CD4-positive, CD25-positive, alpha-beta regulatory T cell (primary cell): ENCODE data around the gene GABRE. TPM values are rescaled to one million over a fixed set of nuclear protein-coding genes. Genes with fewer than 3 reads are reported as not detected.

Experiments
- ATAC-seq, 2 donors: fragments of 150-1000 bp; cut with Tn5 transposase; one replicate each; pipeline ENCODE4 v1.10.0; 2021; ENCODE audit warnings: low read depth in 2 of 2, moderate number of reproducible peaks in 2 of 2, moderate library complexity in 1 of 2
- DNase-seq, 3 donors: peaks; one replicate each; pipeline versions ENCODE4 v3.0.0 to v3.0.0-alpha.2; 2012 to 2022; ENCODE audit warnings: mixed read lengths in 1 of 3
- H3K27ac ChIP-seq: one replicate; pipeline ENCODE4 v1.7.0; 2013; ENCODE audit warnings: mild to moderate bottlenecking, low read length; ENCODE audit not compliant: insufficient read depth, poor library complexity, severe bottlenecking
- H3K27me3 ChIP-seq: one replicate; pipeline ENCODE4 v1.7.0; 2013; ENCODE audit warnings: low read length; ENCODE audit not compliant: control insufficient read depth, insufficient read depth
- H3K36me3 ChIP-seq: one replicate; pipeline ENCODE4 v1.7.0; 2013; ENCODE audit warnings: mild to moderate bottlenecking, low read length, moderate library complexity; ENCODE audit not compliant: control insufficient read depth, insufficient read depth
- H3K4me1 ChIP-seq: 2 replicates; pipeline ENCODE4 v1.7.0; 2013; ENCODE audit warnings: mild to moderate bottlenecking, low read length; ENCODE audit not compliant: insufficient read depth, control insufficient read depth, poor library complexity, severe bottlenecking
- H3K4me3 ChIP-seq: one replicate; pipeline ENCODE4 v1.7.0; 2013; ENCODE audit warnings: low read depth, mild to moderate bottlenecking, low read length, moderate library complexity
- H3K9me3 ChIP-seq, 2 experiments: 1 replicate in 1 of 2; 2 replicates in 1 of 2; pipeline ENCODE4 v1.7.0; 2013; ENCODE audit warnings: low read length in 2 of 2, mild to moderate bottlenecking in 1 of 2, moderate library complexity in 1 of 2; ENCODE audit not compliant: control insufficient read depth in 2 of 2
- H3K27ac Mint-ChIP-seq, 3 donors: one replicate each; pipeline ENCODE4 v1.8.0; 2020 to 2022; ENCODE audit warnings: mild to moderate bottlenecking in 3 of 3, mixed read lengths in 3 of 3, moderate library complexity in 2 of 3
- H3K27me3 Mint-ChIP-seq: one replicate; pipeline ENCODE4 v1.8.0; 2022; ENCODE audit warnings: mild to moderate bottlenecking, mixed read lengths
- H3K36me3 Mint-ChIP-seq: one replicate; pipeline ENCODE4 v1.8.0; 2020; ENCODE audit warnings: mixed read lengths
- H3K4me1 Mint-ChIP-seq, 4 donors: one replicate each; pipeline ENCODE4 v1.8.0; 2020 to 2022; ENCODE audit warnings: mixed read lengths in 4 of 4, mild to moderate bottlenecking in 1 of 4
- H3K4me3 Mint-ChIP-seq, 4 donors: one replicate each; pipeline ENCODE4 v1.8.0; 2020 to 2022; ENCODE audit warnings: mild to moderate bottlenecking in 4 of 4, mixed read lengths in 4 of 4, moderate library complexity in 3 of 4
- H3K9me3 Mint-ChIP-seq, 7 donors: one replicate each; pipeline ENCODE4 v1.8.0; 2020 to 2022; ENCODE audit warnings: mixed read lengths in 7 of 7, mild to moderate bottlenecking in 3 of 7, moderate library complexity in 2 of 7
- polyA plus RNA-seq, 4 donors: library from polyadenylated mRNA; unstranded; fragments of 300-500 nt; fragmentation: Illumina TruSeq; gene quantifications; one replicate each; pipeline ENCODE4 v1.2.3, GENCODE V29; 2021
- total RNA-seq: library from RNA; stranded (reverse); gene quantifications from one replicate; pipeline ENCODE4 v1.2.3, GENCODE V29; 2022

Gene GABRE
- total and polyA plus RNA-seq, 5 donors from 2014 or later = not detected

- Histone ChIP-seq H3K4me1 (no peaks in the 10 kb centered on the region), H3K4me3 (no peak overlapping the region), H3K36me3 (no peaks in the 10 kb centered on the region), H3K27me3 (no peaks in the 10 kb centered on the region), H3K27ac (no peak overlapping the region), H3K9me3 (no peaks in the 10 kb centered on the region)
- ATAC-seq = no peak
- Mint-ChIP-seq H3K27ac (no peak overlapping the region), H3K4me3 (no peak overlapping the region), H3K9me3 (peaks cover 0 to 5% (median 2%) of the 10 kb centered on the region in 7 donors), H3K36me3 (no peaks in the 10 kb centered on the region), H3K27me3 (no peaks in the 10 kb centered on the region), H3K4me1 (no peaks in the 10 kb centered on the region)
- no peak for DNase-seq
Observed at GRCh38 chrX:151987108-151987507, 12.6 kb upstream of the GABRE start.

GRCh38 chrX:151985955-151986354 is 11.5 kb upstream of the GABRE start:
- Mint-ChIP-seq H3K27me3 (no peaks in the 10 kb centered on the region), H3K4me3 (no peak overlapping the region), H3K4me1 (no peaks in the 10 kb centered on the region), H3K36me3 (no peaks in the 10 kb centered on the region), H3K27ac (no peak overlapping the region), H3K9me3 (peaks cover 0 to 5% (median 2%) of the 10 kb centered on the region in 7 donors)
- Histone ChIP-seq H3K27ac (no peak overlapping the region), H3K36me3 (no peaks in the 10 kb centered on the region), H3K9me3 (no peaks in the 10 kb centered on the region), H3K4me3 (no peak overlapping the region), H3K27me3 (no peaks in the 10 kb centered on the region), H3K4me1 (no peaks in the 10 kb centered on the region)
- DNase-seq = no peak
- no peak for ATAC-seq

DNA sequence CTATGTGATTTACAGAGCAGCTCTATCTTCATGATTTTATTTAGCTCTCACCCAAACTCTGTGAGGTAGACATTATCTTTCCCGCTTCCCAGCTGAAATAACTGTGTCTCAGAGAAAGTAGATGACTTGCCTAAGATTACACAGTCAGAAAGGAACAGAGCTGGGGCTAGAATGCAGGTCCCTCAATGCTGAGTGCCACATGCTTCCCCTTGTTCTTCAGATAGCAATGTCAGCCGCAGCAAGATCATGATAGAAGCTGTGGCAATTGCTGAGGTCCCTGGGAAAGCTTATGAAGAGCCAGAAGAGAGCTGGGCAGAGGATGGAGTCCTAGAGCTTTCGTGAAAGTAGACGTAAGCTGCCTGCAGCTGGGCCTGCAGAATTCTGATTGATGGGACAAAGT is 11.1 kb upstream of the GABRE start:
- no peak overlapping the region for H3K27ac ChIP-seq
- no peaks in the 10 kb centered on the region for H3K27me3 Mint-ChIP-seq
- H3K36me3 Mint-ChIP-seq = no peaks in the 10 kb centered on the region
- peaks cover 0 to 5% (median 2%) of the 10 kb centered on the region in 7 donors for H3K9me3 Mint-ChIP-seq
- no peak overlapping the region for H3K27ac Mint-ChIP-seq
- ATAC-seq = no peak
- no peaks in the 10 kb centered on the region for H3K4me1 ChIP-seq
- no peaks in the 10 kb centered on the region for H3K4me1 Mint-ChIP-seq
- no peaks in the 10 kb centered on the region for H3K36me3 ChIP-seq
- no peak overlapping the region for H3K4me3 ChIP-seq
- DNase-seq = no peak
- no peak overlapping the region for H3K4me3 Mint-ChIP-seq
- no peaks in the 10 kb centered on the region for H3K9me3 ChIP-seq
- no peaks in the 10 kb centered on the region for H3K27me3 ChIP-seq

DNA sequence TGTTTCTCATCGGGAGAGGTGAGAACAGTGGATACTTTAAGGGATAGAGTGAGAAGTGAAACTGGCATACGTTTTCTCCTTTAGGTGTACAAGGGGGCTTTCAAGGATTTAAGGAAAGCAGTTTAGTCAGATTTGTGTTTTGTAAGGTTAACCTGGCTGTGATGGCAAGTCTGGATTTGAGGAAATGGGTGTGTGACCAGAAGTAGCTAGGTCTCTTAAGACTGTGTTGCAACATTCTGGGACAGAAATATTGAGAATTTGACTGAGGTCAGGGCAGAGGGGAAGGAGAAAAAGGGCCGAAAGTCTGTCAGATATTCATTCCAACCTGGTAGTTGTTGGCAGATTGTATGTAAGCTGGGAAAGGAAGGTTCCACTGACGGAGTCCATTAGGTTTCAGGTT is 10.4 kb upstream of the GABRE start:
- no peaks in the 10 kb centered on the region for H3K36me3 Mint-ChIP-seq
- H3K27me3 Mint-ChIP-seq = no peaks in the 10 kb centered on the region
- no peaks in the 10 kb centered on the region for H3K4me1 ChIP-seq
- H3K27ac ChIP-seq = no peak overlapping the region
- no peak overlapping the region for H3K4me3 Mint-ChIP-seq
- no peaks in the 10 kb centered on the region for H3K36me3 ChIP-seq
- H3K4me3 ChIP-seq = no peak overlapping the region
- H3K27me3 ChIP-seq = no peaks in the 10 kb centered on the region
- no peak overlapping the region for H3K27ac Mint-ChIP-seq
- ATAC-seq (no peak), DNase-seq (no peak)
- H3K4me1 Mint-ChIP-seq = no peaks in the 10 kb centered on the region
- H3K9me3 ChIP-seq = no peaks in the 10 kb centered on the region
- H3K9me3 Mint-ChIP-seq = peaks cover 0 to 5% (median 2%) of the 10 kb centered on the region in 7 donors

GRCh38 chrX:151984328-151984727 is 9.9 kb upstream of the GABRE start:
- H3K36me3 Mint-ChIP-seq = no peaks in the 10 kb centered on the region
- no peaks in the 10 kb centered on the region for H3K9me3 ChIP-seq
- ATAC-seq (no peak), DNase-seq (no peak)
- H3K4me1 ChIP-seq = no peaks in the 10 kb centered on the region
- H3K9me3 Mint-ChIP-seq = peaks cover 0 to 5% (median 2%) of the 10 kb centered on the region in 7 donors
- H3K4me3 ChIP-seq = no peak overlapping the region
- no peak overlapping the region for H3K4me3 Mint-ChIP-seq
- no peaks in the 10 kb centered on the region for H3K36me3 ChIP-seq
- H3K4me1 Mint-ChIP-seq = no peaks in the 10 kb centered on the region
- H3K27ac Mint-ChIP-seq = no peak overlapping the region
- H3K27me3 ChIP-seq = no peaks in the 10 kb centered on the region
- no peaks in the 10 kb centered on the region for H3K27me3 Mint-ChIP-seq
- no peak overlapping the region for H3K27ac ChIP-seq

- no peaks in the 10 kb centered on the region for H3K4me1 ChIP-seq
- H3K9me3 Mint-ChIP-seq = peaks cover 0 to 4% (median 2%) of the 10 kb centered on the region in 7 donors
- no peaks in the 10 kb centered on the region for H3K9me3 ChIP-seq
- H3K27ac Mint-ChIP-seq = no peak overlapping the region
- H3K27ac ChIP-seq = no peak overlapping the region
- H3K4me1 Mint-ChIP-seq = no peaks in the 10 kb centered on the region
- no peaks in the 10 kb centered on the region for H3K36me3 Mint-ChIP-seq
- no peaks in the 10 kb centered on the region for H3K36me3 ChIP-seq
- no peaks in the 10 kb centered on the region for H3K27me3 Mint-ChIP-seq
- H3K27me3 ChIP-seq = no peaks in the 10 kb centered on the region
- ATAC-seq (no peak), DNase-seq (no peak)
- no peak overlapping the region for H3K4me3 Mint-ChIP-seq
- H3K4me3 ChIP-seq = no peak overlapping the region
Observed at GRCh38 chrX:151983186-151983585, 8.7 kb upstream of the GABRE start.

GRCh38 chrX:151982222-151982621 is 7.7 kb upstream of the GABRE start:
- Mint-ChIP-seq H3K9me3 (peaks cover 0 to 2% (median under 1%) of the 10 kb centered on the region in 7 donors), H3K27me3 (no peaks in the 10 kb centered on the region), H3K4me3 (no peak overlapping the region), H3K27ac (no peak overlapping the region), H3K36me3 (no peaks in the 10 kb centered on the region), H3K4me1 (no peaks in the 10 kb centered on the region)
- no peaks in the 10 kb centered on the region for H3K27me3 ChIP-seq
- H3K36me3 ChIP-seq = no peaks in the 10 kb centered on the region
- H3K4me1 ChIP-seq = no peaks in the 10 kb centered on the region
- no peak overlapping the region for H3K27ac ChIP-seq
- no peak for DNase-seq
- H3K4me3 ChIP-seq = no peak overlapping the region
- no peaks in the 10 kb centered on the region for H3K9me3 ChIP-seq
- no peak for ATAC-seq

DNA sequence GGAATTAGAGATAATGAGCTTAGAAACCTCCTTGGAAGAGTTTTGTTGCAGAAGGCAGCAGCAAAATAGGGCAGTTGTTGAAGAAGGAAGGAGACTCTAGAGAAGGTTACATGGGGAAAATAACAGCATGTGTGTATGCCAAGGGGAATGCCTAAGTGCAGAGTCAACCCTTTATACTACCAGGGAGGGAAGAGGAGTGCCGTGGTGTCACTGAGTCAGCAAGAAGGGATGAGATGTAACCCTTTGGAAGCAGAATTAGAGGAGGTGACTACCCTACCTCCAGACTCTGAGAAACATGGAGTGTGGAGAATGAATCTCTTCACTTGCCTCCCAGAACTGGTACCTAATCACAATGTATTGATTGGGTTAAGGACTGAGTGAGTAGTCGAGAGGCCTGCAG is 6.7 kb upstream of the GABRE start:
- no peaks in the 10 kb centered on the region for H3K27me3 Mint-ChIP-seq
- H3K4me3 Mint-ChIP-seq = no peak overlapping the region
- no peaks in the 10 kb centered on the region for H3K36me3 ChIP-seq
- no peaks in the 10 kb centered on the region for H3K4me1 ChIP-seq
- DNase-seq (no peak), ATAC-seq (no peak)
- H3K27ac ChIP-seq = no peak overlapping the region
- H3K27me3 ChIP-seq = no peaks in the 10 kb centered on the region
- H3K27ac Mint-ChIP-seq = no peak overlapping the region
- H3K4me1 Mint-ChIP-seq = no peaks in the 10 kb centered on the region
- H3K9me3 Mint-ChIP-seq = peaks cover 0 to 2% (median 0%) of the 10 kb centered on the region in 7 donors
- H3K36me3 Mint-ChIP-seq = no peaks in the 10 kb centered on the region
- H3K4me3 ChIP-seq = no peak overlapping the region
- no peaks in the 10 kb centered on the region for H3K9me3 ChIP-seq
